Neural cell (in vitro differentiated cells): ENCODE measurements around the gene ACAA1. TPM values are rescaled to one million over a fixed set of nuclear protein-coding genes. Genes with fewer than 3 reads are reported as not detected.

ENCODE experiments used
- H2AFZ ChIP-seq: fragments of 200-600, 300-800 bp; sonication (generic), shearing (Covaris generic); 2 replicates; pipeline ENCODE4 v1.6.0; 2014; ENCODE audit warnings: low read depth, mild to moderate bottlenecking, antibody characterized with exemption, low read length, moderate library complexity
- H3F3A ChIP-seq: fragments of 200-600 bp; shearing (Covaris generic); 2 replicates; pipeline ENCODE4 v1.6.1; 2016; ENCODE audit warnings: mild to moderate bottlenecking, moderate library complexity, mixed read lengths, antibody characterized with exemption, low read length; ENCODE audit not compliant: insufficient read depth, poor library complexity, severe bottlenecking
- H3K27ac ChIP-seq: fragments of 200-600, 300-800 bp; sonication (generic), shearing (Covaris generic); 2 replicates; pipeline ENCODE4 v1.5.1; 2014; ENCODE audit warnings: mild to moderate bottlenecking, low read length, moderate library complexity
- H3K27me3 ChIP-seq: fragments of 300-800, 200-600 bp; sonication (generic), shearing (Covaris generic); 2 replicates; pipeline ENCODE4 v1.6.0; 2014; ENCODE audit warnings: mild to moderate bottlenecking, low read depth, low read length, moderate library complexity; ENCODE audit not compliant: insufficient read depth
- H3K36me3 ChIP-seq: fragments of 300-800, 200-600 bp; sonication (generic), shearing (Covaris generic); 2 replicates; pipeline ENCODE4 v1.5.1; 2014; ENCODE audit warnings: mild to moderate bottlenecking, antibody characterized with exemption, low read length, moderate library complexity; ENCODE audit not compliant: insufficient read depth
- H3K4me2 ChIP-seq: fragments of 300-800, 200-600 bp; sonication (generic), shearing (Covaris generic); 2 replicates; pipeline ENCODE4 v1.6.0; 2014; ENCODE audit warnings: mild to moderate bottlenecking, low read length
- H3K4me3 ChIP-seq: fragments of 300-800, 200-600 bp; sonication (generic), shearing (Covaris generic); 2 replicates; pipeline ENCODE4 v1.5.1; 2014; ENCODE audit warnings: mild to moderate bottlenecking, low read length, moderate library complexity
- H3K79me2 ChIP-seq: fragments of 200-600 bp; shearing (Covaris generic); replicated peaks from 2 replicates; pipeline ENCODE4 v1.6.0; 2014; ENCODE audit warnings: mild to moderate bottlenecking, low read length, moderate library complexity; ENCODE audit not compliant: insufficient read depth
- H3K9ac ChIP-seq: fragments of 300-800, 200-600 bp; sonication (generic), shearing (Covaris generic); 2 replicates; pipeline ENCODE4 v1.6.1; 2016; ENCODE audit warnings: mild to moderate bottlenecking, low read length, mixed read lengths
- H3K9me2 ChIP-seq: fragments of 200-600 bp; shearing (Covaris generic); 2 replicates; pipeline ENCODE4 v1.6.1; 2016; ENCODE audit warnings: mild to moderate bottlenecking, low read length, mixed read lengths; ENCODE audit not compliant: insufficient read depth
- H3K9me3 ChIP-seq: fragments of 200-600, 300-800 bp; sonication (generic), shearing (Covaris generic); 2 replicates; pipeline ENCODE4 v1.6.1; 2016; ENCODE audit warnings: mild to moderate bottlenecking, mixed run types, low read length, moderate library complexity, mixed read lengths
- H4K20me1 ChIP-seq: fragments of 200-600 bp; shearing (Covaris generic); 2 replicates; pipeline ENCODE4 v1.6.1; 2016; ENCODE audit warnings: mild to moderate bottlenecking, mixed run types; ENCODE audit not compliant: insufficient read depth
- CTCF ChIP-seq: fragments of 450-650 bp; IDR thresholded peaks from 2 replicates; pipeline ENCODE4 v1.5.1; 2014; ENCODE audit warnings: antibody characterized with exemption, mild to moderate bottlenecking, moderate library complexity; ENCODE audit not compliant: poor library complexity, severe bottlenecking
- EP300 ChIP-seq: fragments of 450-650 bp; conservative IDR thresholded peaks from 2 replicates; pipeline ENCODE4 v1.6.1; 2014; ENCODE audit warnings: antibody characterized with exemption, mild to moderate bottlenecking, moderate library complexity; ENCODE audit not compliant: poor library complexity, severe bottlenecking
- EZH2 ChIP-seq: fragments of 200-600, 300-800 bp; shearing (Covaris generic), sonication (generic); IDR thresholded peaks from 2 replicates; pipeline ENCODE4 v1.6.1; 2014; ENCODE audit warnings: antibody characterized with exemption, low read length, borderline replicate concordance, mild to moderate bottlenecking; ENCODE audit not compliant: insufficient read depth, poor library complexity, severe bottlenecking
- MXI1 ChIP-seq: fragments of 450-650 bp; conservative IDR thresholded peaks from 2 replicates; pipeline ENCODE4 v1.6.1; 2014; ENCODE audit warnings: antibody characterized with exemption, mild to moderate bottlenecking; ENCODE audit not compliant: poor library complexity, severe bottlenecking
- POLR2AphosphoS5 ChIP-seq: IDR thresholded peaks from 2 replicates; pipeline ENCODE4 v1.6.1; 2012
- RAD21 ChIP-seq: fragments of 450-650 bp; conservative IDR thresholded peaks from 2 replicates; pipeline ENCODE4 v1.6.1; 2014; ENCODE audit warnings: antibody characterized with exemption, mild to moderate bottlenecking, moderate library complexity
- SMC3 ChIP-seq: fragments of 450-650 bp; conservative IDR thresholded peaks from 2 replicates; pipeline ENCODE4 v1.6.1; 2014; ENCODE audit warnings: antibody characterized with exemption, mild to moderate bottlenecking, moderate library complexity; ENCODE audit not compliant: poor library complexity
- TAF1 ChIP-seq: IDR thresholded peaks from 2 replicates; pipeline ENCODE4 v1.6.1; 2012; ENCODE audit warnings: low read depth
- polyA plus RNA-seq: library from polyadenylated mRNA; depleted of rRNA; stranded (reverse); fragments of >200 nt; gene quantifications from 2 replicates; pipeline ENCODE4 v1.2.3, GENCODE V29; 2014
- TF ChIP-seq, protein P1 (sequence below): IDR thresholded peaks from 2 replicates; pipeline ENCODE4 v1.6.1; 2012; ENCODE audit warnings: borderline replicate concordance

Gene ACAA1
- polyA plus RNA-seq, 1 donor from 2014 or later: 59.1 TPM

- H3K79me2 ChIP-seq: no peaks in the 10 kb centered on the region
- no peak overlapping the region for H2AFZ ChIP-seq
- TF ChIP-seq EP300: no peak
- no peak for TF ChIP-seq EZH2
Observed at GRCh38 chr3:38158472-38158871, 21.5 kb upstream of the ACAA1 start.

GRCh38 chr3:38157595-38157994 lies 20.7 kb upstream of the ACAA1 start:
- no peaks in the 10 kb centered on the region for H4K20me1 ChIP-seq
- H3K4me2 ChIP-seq: no peak overlapping the region
- no peak overlapping the region for H3K27ac ChIP-seq
- no peaks in the 10 kb centered on the region for H3K79me2 ChIP-seq
- no peak for TF ChIP-seq POLR2AphosphoS5
- TF ChIP-seq, protein P1, sequence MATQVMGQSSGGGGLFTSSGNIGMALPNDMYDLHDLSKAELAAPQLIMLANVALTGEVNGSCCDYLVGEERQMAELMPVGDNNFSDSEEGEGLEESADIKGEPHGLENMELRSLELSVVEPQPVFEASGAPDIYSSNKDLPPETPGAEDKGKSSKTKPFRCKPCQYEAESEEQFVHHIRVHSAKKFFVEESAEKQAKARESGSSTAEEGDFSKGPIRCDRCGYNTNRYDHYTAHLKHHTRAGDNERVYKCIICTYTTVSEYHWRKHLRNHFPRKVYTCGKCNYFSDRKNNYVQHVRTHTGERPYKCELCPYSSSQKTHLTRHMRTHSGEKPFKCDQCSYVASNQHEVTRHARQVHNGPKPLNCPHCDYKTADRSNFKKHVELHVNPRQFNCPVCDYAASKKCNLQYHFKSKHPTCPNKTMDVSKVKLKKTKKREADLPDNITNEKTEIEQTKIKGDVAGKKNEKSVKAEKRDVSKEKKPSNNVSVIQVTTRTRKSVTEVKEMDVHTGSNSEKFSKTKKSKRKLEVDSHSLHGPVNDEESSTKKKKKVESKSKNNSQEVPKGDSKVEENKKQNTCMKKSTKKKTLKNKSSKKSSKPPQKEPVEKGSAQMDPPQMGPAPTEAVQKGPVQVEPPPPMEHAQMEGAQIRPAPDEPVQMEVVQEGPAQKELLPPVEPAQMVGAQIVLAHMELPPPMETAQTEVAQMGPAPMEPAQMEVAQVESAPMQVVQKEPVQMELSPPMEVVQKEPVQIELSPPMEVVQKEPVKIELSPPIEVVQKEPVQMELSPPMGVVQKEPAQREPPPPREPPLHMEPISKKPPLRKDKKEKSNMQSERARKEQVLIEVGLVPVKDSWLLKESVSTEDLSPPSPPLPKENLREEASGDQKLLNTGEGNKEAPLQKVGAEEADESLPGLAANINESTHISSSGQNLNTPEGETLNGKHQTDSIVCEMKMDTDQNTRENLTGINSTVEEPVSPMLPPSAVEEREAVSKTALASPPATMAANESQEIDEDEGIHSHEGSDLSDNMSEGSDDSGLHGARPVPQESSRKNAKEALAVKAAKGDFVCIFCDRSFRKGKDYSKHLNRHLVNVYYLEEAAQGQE: no peak
- TF ChIP-seq MXI1: no peak
- no peak for TF ChIP-seq TAF1
- no peak for TF ChIP-seq SMC3
- no peak for TF ChIP-seq CTCF
- TF ChIP-seq RAD21: no peak
- TF ChIP-seq EZH2: no peak
- no peak for TF ChIP-seq EP300
- H3K36me3 ChIP-seq: no peaks in the 10 kb centered on the region
- H3K27me3 ChIP-seq: no peaks in the 10 kb centered on the region
- no peak overlapping the region for H3K9ac ChIP-seq
- H3K9me2 ChIP-seq: no peaks in the 10 kb centered on the region
- no peak overlapping the region for H2AFZ ChIP-seq
- H3K4me3 ChIP-seq: no peak overlapping the region
- H3F3A ChIP-seq: no peaks in the 10 kb centered on the region
- H3K9me3 ChIP-seq: no peaks in the 10 kb centered on the region

More at GRCh38 chr3:38158472-38158871, 21.5 kb upstream of the ACAA1 start:
- H4K20me1 ChIP-seq: no peaks in the 10 kb centered on the region
- H3K9ac ChIP-seq: no peak overlapping the region
- H3K27ac ChIP-seq: no peak overlapping the region
- no peaks in the 10 kb centered on the region for H3K9me3 ChIP-seq
- H3K36me3 ChIP-seq: no peaks in the 10 kb centered on the region
- H3K4me2 ChIP-seq: no peak overlapping the region
- H3K4me3 ChIP-seq: no peak overlapping the region
- H3K27me3 ChIP-seq: no peaks in the 10 kb centered on the region
- no peaks in the 10 kb centered on the region for H3F3A ChIP-seq
- H3K9me2 ChIP-seq: no peaks in the 10 kb centered on the region

- no peak for TF ChIP-seq EZH2
- TF ChIP-seq, protein P1: no peak
- TF ChIP-seq SMC3: no peak
- no peak for TF ChIP-seq CTCF
- TF ChIP-seq EP300: no peak
- no peak for TF ChIP-seq RAD21
- no peak for TF ChIP-seq TAF1
- TF ChIP-seq MXI1: no peak
- no peak for TF ChIP-seq POLR2AphosphoS5
- no peaks in the 10 kb centered on the region for H4K20me1 ChIP-seq
- H3K79me2 ChIP-seq: no peaks in the 10 kb centered on the region
- no peak overlapping the region for H3K27ac ChIP-seq
- H3K4me3 ChIP-seq: no peak overlapping the region
- H3F3A ChIP-seq: no peaks in the 10 kb centered on the region
- no peak overlapping the region for H3K4me2 ChIP-seq
- no peaks in the 10 kb centered on the region for H3K9me2 ChIP-seq
- no peaks in the 10 kb centered on the region for H3K27me3 ChIP-seq
- H3K36me3 ChIP-seq: no peaks in the 10 kb centered on the region
- no peak overlapping the region for H3K9ac ChIP-seq
- no peak overlapping the region for H2AFZ ChIP-seq
- no peaks in the 10 kb centered on the region for H3K9me3 ChIP-seq
Observed at GRCh38 chr3:38157117-38157516, 20.2 kb upstream of the ACAA1 start.
